Omental fat pad (tissue), 4 donors: ENCODE data around the gene PRKAR1A. TPM values are rescaled to one million over a fixed set of nuclear protein-coding genes. Genes with fewer than 3 reads are reported as not detected.
"Not testable (repeated sequence)": the region's sequence is repeated elsewhere in the genome, so short reads cannot be mapped to it uniquely, and the experiment has no call there.

Source experiments
- ATAC-seq: fragments of 150-250 bp; one replicate; pipeline ENCODE4 v1.9.1; 2016; ENCODE audit warnings: mild to moderate bottlenecking, moderate library complexity; ENCODE audit not compliant: low FRiP score
- DNase-seq: peaks from one replicate; pipeline ENCODE4 v3.0.0-alpha.2; 2019; ENCODE audit warnings: low spot score
- CTCF ChIP-seq, 3 donors: fragments of 450-650 bp; IDR thresholded peaks; one replicate each; pipeline ENCODE4 v1.5.1; 2016 to 2017; ENCODE audit warnings: antibody characterized with exemption in 3 of 3, mild to moderate bottlenecking in 3 of 3, moderate library complexity in 2 of 3
- total RNA-seq, 4 donors: library from RNA; depleted of rRNA; stranded (reverse); fragments of >200 nt; gene quantifications; one replicate each; pipeline ENCODE4 v1.1.0, GENCODE V29; 2016

Gene PRKAR1A
- total RNA-seq, 4 donors from 2014 or later = 352 to 561 (median 476) TPM

- ATAC-seq (no peak), DNase-seq (no peak)
- no peak for TF ChIP-seq CTCF (IDR thresholded peaks at IDR 0.05)
These were observed 6.0 kb downstream of the PRKAR1A start for GRCh38 chr17:68518063-68518815.

GRCh38 chr17:68519051-68519450, 6.8 kb downstream of the PRKAR1A start:
- not testable (repeated sequence) for ATAC-seq, DNase-seq

DNA sequence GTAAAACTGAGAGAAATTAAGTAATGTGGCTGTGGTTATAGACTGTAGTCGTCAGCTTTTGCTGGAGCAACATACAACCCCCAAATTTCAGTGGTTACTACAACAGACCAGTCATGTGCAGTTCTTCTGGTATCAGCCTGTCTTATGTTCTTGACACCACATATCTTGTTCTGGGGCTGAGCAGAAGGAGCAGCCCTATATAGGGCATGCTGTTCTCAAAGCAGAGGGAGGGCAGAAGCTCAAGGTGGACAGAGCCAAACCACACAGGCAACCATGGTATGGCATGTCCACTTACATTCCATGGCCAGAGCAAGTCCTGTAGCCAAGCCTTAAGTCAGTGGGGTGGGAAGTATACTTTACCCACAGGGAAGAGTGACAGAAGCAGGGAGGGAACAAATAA, 7.7 kb downstream of the PRKAR1A start:
- DNase-seq (no peak), ATAC-seq (no peak)
- TF ChIP-seq CTCF (IDR thresholded peaks at IDR 0.05) = no peak

DNA sequence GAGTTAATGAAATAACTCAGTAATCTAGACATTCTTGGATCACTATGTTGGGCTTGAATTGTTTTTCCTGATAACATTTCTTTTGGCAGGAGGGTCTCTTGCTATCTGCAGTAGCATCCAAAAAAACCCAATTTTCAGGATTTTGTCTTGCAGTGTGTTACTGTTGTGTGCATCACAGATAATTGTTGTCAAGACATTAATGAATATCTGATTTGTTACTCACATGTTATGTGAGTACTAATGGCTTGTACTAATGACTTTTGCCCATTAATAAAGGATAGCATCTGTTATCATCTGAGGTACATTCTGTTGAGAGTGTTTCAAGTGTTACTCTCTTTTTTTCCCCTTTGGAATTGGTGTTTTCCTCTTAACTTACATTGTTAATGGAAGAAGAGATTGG, 10.0 kb downstream of the PRKAR1A start:
- TF ChIP-seq CTCF (IDR thresholded peaks at IDR 0.05) = no peak
- peak; percentile 42 for ATAC-seq
- no peak for DNase-seq

GRCh38 chr17:68526548-68526947, 14.3 kb downstream of the PRKAR1A start:
- DNase-seq (no peak), ATAC-seq (no peak)
- no peak for TF ChIP-seq CTCF (IDR thresholded peaks at IDR 0.05)

DNA sequence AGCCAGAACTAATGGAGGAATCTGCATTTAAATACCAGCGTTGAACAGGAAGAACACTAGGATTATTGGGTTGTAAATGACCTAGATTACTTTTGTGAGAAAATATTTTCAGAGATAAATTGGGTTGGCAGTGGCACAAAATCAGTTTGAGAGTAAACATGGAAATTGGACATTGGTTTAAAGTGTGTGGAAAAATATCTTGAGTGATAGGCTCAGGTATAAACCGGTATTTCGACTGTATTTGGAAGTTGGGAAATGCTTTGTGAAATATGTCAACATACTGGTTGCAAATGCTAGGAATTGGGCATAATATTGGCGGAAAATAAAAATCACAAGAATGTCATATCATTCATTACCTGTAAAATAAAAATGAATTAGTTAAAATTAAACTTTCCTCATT, 15.1 kb downstream of the PRKAR1A start:
- TF ChIP-seq CTCF (IDR thresholded peaks at IDR 0.05) = no peak
- no peak for ATAC-seq
- DNase-seq = no peak

DNA sequence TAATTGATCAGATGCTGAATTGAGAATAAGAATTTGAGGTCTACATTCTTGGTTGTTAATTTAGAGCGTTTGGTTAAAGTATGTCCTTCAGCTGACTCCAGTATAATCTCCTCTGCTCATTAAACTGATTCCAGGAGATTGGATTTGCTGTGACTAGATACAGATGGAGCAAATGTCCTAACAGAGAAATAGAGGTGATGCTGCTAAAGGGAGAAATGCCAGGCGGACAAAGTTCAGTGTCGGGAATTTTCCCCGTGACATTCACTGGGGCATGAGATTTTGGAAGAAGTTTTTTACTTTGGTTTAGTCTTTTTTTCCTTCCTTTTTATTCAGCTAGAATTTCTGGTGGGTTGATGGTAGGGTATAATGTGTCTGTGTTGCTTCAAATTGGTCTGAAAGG, 19.0 kb downstream of the PRKAR1A start:
- no peak for TF ChIP-seq CTCF (IDR thresholded peaks at IDR 0.05)
- no peak for ATAC-seq
- no peak for DNase-seq
